GM06990 (cell line): ENCODE measurements around the gene TBX15.
A peak's percentile ranks its signal among the peaks of the same experiment; 100 is the strongest.

Source experiments
- DNase-seq: peaks from one replicate; pipeline ENCODE4 v3.0.0-alpha.2; 2011; ENCODE audit not compliant: insufficient read length; ENCODE audit errors: extremely low read depth
- H3K27me3 ChIP-seq: replicated peaks from 2 replicates; pipeline ENCODE4 v1.6.0; 2011; ENCODE audit warnings: low read length; ENCODE audit not compliant: control insufficient read depth, insufficient read depth
- H3K36me3 ChIP-seq: 2 replicates; pipeline ENCODE4 v1.5.1; 2011; ENCODE audit warnings: low read length; ENCODE audit not compliant: control insufficient read depth, insufficient read depth
- H3K4me3 ChIP-seq: replicated peaks from 2 replicates; pipeline ENCODE4 v1.5.1; 2011; ENCODE audit warnings: low read depth, mild to moderate bottlenecking, control low read depth, low read length
- TF ChIP-seq, protein P1 (sequence below): IDR thresholded peaks from 2 replicates; pipeline ENCODE4 v1.5.1; 2011; ENCODE audit warnings: low read length, control low read depth, mild to moderate bottlenecking, inconsistent platforms; ENCODE audit not compliant: insufficient read depth, poor library complexity, severe bottlenecking

Gene TBX15

DNA sequence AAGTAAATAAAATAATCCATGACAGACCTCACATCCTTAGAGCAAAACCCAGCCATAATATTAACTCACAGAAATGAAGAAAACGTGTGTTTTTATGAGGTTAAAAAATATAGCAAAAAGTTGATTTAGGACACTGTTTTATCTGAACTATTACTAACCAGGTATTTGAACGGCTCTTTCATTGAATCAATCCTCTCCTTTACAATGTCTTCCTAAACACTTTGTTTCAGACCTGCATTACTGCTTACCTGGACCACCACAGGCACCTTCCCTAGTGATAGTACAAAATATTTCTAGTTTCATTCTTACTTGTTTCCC lies 25.0 kb downstream of the TBX15 start:
- H3K27me3 ChIP-seq, result no peaks in the 10 kb centered on the region
- DNase-seq, result no peak
- no peak overlapping the region for H3K4me3 ChIP-seq
- TF ChIP-seq, protein P1, sequence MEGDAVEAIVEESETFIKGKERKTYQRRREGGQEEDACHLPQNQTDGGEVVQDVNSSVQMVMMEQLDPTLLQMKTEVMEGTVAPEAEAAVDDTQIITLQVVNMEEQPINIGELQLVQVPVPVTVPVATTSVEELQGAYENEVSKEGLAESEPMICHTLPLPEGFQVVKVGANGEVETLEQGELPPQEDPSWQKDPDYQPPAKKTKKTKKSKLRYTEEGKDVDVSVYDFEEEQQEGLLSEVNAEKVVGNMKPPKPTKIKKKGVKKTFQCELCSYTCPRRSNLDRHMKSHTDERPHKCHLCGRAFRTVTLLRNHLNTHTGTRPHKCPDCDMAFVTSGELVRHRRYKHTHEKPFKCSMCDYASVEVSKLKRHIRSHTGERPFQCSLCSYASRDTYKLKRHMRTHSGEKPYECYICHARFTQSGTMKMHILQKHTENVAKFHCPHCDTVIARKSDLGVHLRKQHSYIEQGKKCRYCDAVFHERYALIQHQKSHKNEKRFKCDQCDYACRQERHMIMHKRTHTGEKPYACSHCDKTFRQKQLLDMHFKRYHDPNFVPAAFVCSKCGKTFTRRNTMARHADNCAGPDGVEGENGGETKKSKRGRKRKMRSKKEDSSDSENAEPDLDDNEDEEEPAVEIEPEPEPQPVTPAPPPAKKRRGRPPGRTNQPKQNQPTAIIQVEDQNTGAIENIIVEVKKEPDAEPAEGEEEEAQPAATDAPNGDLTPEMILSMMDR, result no peak
- H3K36me3 ChIP-seq, result no peaks in the 10 kb centered on the region

DNA sequence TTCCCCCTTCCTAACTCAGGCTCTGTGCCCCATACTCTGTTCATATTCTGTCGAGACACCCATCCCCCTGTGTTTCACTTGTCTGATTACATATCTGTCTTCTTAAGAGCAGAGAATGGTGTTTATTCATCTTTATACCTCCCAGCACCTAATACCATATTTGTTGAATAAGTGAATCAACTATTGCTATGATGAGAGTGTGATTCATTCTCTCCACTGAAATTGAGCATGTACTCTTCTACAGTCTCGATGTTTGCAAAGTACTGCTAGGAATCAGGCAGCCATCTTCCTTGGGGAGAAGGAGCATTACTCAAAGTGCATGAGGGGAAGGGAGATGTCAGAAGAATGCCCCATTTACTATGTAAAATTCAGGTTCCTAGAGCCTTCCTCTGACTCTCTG lies 27.0 kb downstream of the TBX15 start:
- Histone ChIP-seq H3K36me3 (no peaks in the 10 kb centered on the region), H3K4me3 (no peak overlapping the region), H3K27me3 (no peaks in the 10 kb centered on the region)
- TF ChIP-seq, protein P1, result no peak
- DNase-seq, result no peak

DNA sequence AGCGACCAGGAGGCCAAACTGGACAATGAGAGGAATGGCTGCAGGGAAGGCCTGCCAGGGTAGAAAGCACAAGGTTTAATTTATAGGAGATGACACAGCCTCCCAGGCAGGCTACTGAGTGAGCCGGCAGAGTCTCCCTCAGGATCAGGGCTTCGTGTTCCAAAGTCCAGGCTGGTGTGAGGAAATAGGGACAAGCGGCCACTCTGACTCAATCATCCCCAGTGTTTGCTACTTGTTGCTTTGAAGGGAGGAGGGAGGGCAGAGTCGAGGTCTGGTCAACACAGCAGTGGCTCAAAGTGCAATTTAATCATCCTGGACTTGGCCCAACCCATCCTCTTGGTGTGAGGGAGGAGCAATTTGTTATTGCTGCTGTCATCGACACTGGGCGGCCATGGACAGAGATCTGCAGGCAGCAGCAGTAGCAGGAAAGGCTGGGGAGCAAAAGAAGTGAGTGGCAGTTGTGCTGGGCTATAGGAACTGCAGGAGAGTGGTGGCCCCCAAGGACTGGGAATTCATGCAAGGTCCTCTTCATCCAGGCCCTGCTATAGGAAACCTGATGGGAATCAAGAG lies 27.5 kb downstream of the TBX15 start:
- Histone ChIP-seq H3K27me3 (no peaks in the 10 kb centered on the region), H3K36me3 (no peaks in the 10 kb centered on the region), H3K4me3 (no peak overlapping the region)
- TF ChIP-seq, protein P1, result no peak
- DNase-seq, result no peak

DNA sequence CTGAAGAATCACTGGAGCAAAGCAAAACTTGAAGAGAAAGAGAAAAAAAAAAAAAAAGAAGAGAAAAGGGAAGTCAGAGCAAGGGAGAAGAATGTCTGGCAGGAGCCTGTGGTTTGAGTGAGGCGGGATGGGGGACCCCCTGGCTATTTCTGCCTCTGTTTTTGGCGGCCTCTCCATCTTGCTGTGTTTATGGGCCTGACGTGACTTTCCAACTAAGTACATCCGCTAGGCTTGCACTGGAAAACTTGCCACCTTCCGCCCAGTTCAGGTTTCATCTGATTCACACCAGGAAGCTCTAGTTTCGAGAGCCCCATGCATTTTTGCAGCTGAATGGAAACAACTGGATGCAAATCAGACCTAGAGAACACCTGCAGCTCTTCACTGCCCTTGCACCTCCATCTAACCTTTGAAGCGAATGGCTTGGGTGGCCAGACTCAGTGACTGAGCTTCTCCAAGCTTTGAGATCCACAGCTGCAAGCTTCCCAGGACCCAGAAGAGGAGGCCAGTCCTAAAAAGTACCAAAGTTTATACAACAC lies 28.0 kb downstream of the TBX15 start:
- TF ChIP-seq, protein P1, result no peak
- peak; percentile 44 for DNase-seq
- no peaks in the 10 kb centered on the region for H3K27me3 ChIP-seq
- H3K4me3 ChIP-seq, result no peak overlapping the region
- H3K36me3 ChIP-seq, result no peaks in the 10 kb centered on the region

DNA sequence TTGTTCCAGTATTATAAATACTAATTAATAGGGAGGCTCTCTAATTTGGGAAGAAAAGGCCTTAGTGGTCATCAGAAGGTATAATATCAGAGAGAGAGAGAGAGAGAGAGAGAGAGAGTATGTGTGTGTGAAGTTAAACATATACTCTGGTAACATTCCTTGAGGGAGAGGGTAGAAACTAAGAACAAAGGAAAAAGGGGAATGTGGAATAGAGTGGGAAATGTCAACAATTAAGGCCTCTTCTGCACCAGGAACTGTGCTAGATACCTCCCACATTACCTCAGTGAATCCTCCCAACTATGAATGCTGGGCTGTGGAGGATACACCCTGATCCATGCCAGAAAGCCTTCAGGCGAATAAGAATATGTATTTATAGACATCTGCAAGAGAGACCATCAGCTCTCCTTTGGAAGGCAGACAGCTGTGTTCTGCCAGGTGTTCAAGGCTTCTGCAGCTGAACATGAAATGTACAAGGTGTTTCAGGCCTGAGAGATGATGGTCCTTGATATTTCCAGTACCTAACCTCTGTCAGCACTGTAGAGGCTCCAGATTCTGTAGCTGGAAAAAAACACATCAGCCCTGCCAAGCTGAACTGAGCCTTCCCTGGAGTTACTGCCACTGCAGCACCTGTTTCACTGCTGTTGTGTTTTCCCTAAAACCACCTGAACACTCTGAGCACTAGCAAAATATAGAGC lies 29.1 kb downstream of the TBX15 start:
- no peaks in the 10 kb centered on the region for H3K36me3 ChIP-seq
- DNase-seq, result no peak
- TF ChIP-seq, protein P1, result no peak
- H3K4me3 ChIP-seq, result no peak overlapping the region
- no peaks in the 10 kb centered on the region for H3K27me3 ChIP-seq
